RCC 7860 (cell line): ENCODE results near the gene MARCHF9.

Source experiments
- DNase-seq: peaks from one replicate; pipeline ENCODE4 v3.0.0-alpha.2; 2015; ENCODE audit warnings: low spot score
- FAIRE-seq: peaks from 2 replicates; lab custom pipeline; 2012; peaks lifted over from hg19 to GRCh38; lab: Jason Lieb, UNC

Gene MARCHF9

DNA sequence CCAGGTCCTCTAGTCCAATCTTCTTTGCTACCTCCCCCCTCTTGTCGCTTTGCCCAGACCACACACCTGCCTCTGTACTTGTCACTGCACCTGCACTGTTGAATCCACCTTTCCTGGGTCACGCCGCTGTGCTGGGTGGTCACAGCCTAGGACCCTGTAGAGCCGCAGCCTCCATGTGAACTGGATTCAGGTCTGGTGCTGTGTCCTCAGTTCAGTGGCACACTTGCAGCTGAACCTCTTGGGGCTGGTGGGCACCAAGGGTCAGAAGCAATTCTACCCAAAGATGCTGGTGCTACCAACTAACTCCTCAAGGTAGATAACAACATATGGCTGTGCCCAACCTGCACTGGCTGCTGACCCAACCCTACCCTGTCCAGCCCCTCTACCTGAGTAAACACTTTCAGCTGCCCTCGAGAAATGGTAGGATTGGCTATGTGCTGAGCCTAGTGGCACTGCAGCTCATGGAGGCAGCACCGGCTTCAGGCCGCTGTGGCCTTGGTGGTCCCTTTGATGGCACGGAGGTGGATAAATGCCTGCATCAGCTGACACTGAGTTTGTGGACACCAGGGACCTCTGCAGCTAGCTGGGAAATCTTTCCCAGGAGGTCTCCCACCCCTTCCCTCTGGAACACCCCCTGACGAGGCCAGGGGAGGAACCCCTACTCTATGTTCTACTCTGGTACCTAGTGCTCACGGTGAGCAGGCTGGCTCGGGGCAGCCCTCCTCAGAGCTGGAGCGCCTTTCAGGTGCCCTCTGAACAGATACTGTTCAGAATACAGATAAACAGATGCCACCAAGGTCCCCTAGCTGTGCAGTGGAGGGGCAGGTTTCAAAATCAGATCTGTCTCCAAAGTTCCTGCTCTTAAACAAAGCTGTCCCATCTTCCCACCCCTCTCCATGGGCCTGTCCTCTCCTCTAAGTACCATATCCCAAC, 30.6 kb upstream of the MARCHF9 start:
- no peak for DNase-seq
- FAIRE-seq: no peak

DNA sequence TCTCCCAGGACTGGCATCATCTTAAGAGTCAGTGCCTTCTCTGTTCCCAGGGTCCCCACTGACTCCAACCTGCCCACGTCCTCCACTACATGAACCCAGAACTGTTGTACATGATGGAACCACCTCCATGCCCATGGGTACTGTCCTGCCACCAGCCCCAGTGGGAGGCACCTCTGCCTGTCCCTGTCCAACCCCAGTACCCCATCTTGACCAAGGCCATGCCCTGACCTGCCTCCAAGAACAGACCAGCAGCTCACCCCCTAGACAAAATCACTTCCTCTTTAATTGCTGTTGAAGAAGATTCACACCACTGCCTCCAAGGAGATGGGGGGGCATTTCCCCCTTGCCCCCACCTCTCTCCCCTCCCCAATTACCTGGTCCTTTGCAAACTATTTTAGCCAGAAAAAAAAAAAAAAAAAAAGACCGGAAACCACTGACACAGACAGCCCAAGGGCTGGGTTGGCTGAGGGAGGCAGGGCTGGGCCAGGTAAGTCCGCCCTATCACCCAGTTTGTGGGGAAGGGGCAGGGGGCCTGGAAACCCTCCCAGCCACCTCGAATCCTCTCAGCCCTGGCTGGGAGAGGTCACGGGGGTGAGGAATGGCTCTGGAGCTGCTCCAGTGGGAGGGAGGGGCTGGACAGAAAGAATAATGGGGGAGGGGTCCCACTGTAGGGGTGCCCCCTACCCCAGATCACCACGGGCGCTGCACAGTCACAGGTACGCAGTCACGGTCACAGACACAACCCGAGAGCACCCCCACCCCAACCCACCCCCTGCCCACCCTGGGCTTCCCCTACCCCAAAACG, 29.8 kb upstream of the MARCHF9 start:
- FAIRE-seq (no peak), DNase-seq (no peak)

GRCh38 chr12:57725851-57726150, 29.1 kb upstream of the MARCHF9 start:
- DNase-seq (no peak), FAIRE-seq (no peak)

- peak; percentile 69 for DNase-seq
- FAIRE-seq: no peak
Observed at GRCh38 chr12:57726151-57726883, 28.6 kb upstream of the MARCHF9 start.

DNA sequence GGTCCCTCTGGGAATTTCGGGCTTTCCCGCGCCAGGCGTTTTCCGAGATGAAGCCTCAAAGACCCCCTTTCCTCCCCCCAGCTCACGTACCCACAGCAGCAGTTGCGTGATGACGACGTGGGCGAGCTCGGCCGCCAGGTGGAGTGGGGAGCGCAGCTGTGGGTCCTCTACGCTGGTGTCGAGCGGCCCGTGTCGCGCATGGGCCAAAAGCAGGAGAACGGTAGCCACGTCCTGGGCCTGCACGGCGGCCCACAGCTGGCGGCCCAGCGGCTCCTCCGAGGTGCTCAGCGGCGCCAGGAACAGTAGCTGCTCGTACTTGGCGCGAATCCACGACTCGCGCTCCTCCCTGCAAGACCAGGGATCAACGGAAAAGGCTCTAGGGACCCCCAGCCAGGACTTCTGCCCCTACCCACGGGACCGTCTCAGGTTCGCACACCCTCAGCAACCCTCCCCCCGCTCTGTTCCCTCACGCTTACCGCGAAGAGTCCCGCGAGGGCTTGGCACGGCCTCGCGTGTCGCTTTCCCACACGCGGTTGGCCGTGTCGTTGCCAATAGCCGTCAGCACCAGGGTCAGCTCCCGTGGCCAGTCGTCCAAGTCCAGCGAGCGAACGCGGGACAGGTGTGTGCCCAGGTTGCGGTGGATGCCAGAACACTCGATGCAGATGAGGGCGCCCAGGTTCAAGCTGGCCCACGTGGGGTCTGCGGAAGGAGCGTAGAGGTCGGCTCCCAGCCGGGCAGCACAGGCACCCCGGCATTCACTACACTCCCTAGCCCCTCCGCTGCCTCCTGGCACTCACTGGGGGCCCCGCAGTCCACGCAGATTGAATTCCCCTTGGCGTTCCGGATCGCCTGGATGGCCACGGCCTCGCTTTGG, 27.8 kb upstream of the MARCHF9 start:
- FAIRE-seq (no peak), DNase-seq (no peak)

- no peak for FAIRE-seq
Observed at GRCh38 chr12:57727758-57728395, 27.0 kb upstream of the MARCHF9 start.

DNA sequence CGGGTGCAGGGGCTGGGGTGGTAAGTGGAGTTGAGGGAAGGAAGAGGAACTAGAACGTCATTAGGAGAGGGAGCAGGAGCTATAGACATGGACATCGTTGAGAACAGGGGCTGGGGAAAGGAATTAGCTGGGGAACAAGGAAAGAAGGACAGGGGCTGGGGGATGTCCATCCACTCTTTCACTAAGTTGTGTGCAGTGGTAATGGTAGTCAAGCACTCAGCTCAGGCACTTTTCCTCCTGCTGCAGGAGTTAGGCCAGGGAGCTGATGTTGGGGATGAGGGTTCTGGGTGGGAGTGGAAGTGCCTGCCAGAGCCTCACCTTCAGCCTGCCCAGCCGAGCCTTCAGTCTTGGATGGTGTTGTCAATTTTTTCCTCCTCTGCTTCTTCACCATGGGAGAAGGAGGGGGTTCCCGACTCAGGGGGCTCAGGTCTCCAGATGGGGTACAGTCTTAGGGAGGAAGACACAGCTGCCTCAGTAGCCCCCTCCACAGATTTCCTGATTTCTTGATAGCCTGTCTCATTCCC, 25.5 kb upstream of the MARCHF9 start:
- FAIRE-seq (no peak), DNase-seq (no peak)

More at GRCh38 chr12:57727758-57728395, 27.0 kb upstream of the MARCHF9 start:
- no peak for DNase-seq

GRCh38 chr12:57730336-57731067, 24.4 kb upstream of the MARCHF9 start:
- FAIRE-seq (no peak), DNase-seq (no peak)

GRCh38 chr12:57731411-57732080, 23.4 kb upstream of the MARCHF9 start:
- DNase-seq (no peak), FAIRE-seq (no peak)

- FAIRE-seq: no peak
- no peak for DNase-seq
Observed at GRCh38 chr12:57732270-57732669, 22.6 kb upstream of the MARCHF9 start.

DNA sequence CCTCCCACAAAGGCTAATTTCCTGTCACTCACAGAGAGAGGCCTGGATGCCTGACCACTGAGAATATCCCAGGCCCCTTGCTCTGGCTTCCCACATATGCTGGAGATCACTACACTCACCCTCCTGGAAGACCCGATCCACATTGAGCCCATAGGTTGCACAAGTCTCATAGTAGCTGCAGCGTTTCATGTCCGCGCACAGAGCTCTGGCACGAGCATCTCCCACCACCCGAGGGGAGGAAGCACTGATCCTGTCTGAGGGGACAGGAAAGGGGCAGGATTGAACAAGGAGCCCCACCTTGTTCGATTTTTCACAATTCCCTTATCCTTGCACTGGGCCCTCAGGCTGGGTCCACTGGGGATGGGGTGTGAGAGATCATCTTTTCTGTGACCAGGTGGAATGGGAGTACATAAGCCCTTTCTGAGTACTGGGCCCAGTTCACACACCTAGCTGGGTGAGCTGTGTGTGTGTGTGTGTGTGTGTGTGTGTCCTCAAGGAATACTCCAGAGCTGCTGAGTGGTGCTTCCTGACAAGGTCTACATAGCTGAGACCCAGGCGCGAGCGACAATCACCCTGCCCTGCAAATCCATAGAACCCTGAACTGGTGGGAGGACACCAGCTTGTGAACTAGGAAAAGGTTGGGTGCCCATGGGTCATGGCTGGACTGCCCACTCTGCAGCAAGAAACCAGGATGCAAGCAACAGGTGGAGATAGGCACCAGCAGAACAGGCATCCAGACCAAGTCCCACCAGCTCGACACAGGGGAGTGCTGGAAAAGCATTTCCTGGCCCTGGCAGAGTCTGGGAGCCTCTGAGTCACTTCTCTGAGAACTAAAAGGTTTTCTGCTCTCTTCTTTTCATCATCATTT, 21.9 kb upstream of the MARCHF9 start:
- FAIRE-seq: no peak

DNA sequence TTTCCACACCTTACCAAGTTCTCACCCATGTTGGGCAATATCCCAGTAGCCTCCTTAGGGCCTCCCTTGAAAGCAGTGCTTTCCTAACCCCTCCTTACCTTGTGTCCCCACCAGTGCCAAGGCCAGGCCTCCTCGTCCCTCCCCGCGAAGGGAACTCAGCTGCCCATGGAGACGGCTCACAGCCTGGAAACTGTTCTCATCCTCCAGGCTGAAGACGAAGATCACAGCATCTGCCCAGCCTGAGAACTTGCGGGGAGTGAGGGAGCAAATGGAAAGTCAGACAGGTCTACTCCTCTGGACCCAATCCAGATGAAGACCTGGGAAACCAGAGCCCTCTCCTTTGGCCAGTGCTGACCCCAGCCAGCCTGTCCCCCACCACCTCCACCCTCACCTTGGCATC, 21.0 kb upstream of the MARCHF9 start:
- FAIRE-seq: no peak
- no peak for DNase-seq

More for the DNA sequence above, 21.9 kb upstream of the MARCHF9 start:
- DNase-seq: no peak

DNA sequence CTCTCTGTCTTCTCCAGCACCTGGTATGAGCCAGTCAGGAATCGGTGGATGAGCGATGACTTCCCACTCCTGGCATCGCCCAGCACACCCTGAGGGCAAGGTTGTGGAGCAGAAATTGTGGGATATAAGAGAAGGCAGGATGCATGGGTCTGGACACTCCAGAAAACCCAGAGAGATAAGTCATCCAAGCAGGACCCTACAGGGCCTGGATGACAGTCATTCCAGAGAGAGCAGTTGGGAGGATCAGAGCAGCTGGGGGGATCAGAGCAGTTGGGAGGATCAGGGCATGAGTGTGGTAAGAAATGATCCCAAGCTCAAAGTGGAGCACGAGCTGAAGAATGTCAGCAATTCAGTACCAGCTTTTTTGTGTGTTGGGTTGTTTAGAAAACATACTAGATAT, 20.3 kb upstream of the MARCHF9 start:
- no peak for FAIRE-seq
- no peak for DNase-seq

GRCh38 chr12:57735198-57735855, 19.6 kb upstream of the MARCHF9 start:
- FAIRE-seq: no peak
- no peak for DNase-seq

DNA sequence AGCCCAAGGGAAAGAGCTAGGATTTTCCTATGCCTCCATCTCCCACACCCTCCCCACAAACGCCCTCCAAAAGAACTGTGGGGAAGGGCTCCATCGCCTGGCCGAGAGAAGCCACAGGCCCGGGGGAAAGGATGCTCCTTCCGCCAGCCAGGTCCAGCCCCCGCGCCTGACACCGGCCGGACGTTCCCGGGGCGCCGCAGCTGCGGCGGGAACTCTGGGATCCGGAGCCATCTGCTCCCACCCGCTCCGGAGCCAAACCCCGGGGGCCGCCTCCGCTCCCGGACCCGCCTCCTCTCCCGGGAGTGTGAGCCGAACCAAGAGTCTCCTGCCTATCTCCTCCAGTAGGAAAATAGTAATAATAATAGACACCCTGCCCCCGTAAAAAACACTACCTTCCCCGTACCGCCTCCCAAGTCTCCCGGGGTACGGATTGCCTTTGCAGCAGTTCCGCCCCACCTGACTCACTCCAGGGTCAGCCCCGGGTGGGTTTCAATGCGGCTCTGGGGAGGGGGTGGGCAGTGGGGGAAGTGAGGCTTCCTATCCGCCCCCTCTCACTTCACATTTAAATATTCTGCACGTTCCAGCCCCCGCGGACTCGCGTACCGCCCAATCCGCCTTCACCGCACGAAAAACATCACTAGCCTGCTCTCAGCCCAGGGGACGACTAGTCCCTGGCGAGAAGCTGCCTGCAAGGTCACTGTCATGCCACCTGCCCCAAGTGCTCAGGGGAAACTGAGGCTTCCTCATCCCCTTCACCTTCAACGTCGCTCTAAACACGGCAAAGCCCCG, 18.8 kb upstream of the MARCHF9 start:
- no peak for DNase-seq
- FAIRE-seq: no peak
